ENCODE data around the gene PPARA.

Gene PPARA

DNA sequence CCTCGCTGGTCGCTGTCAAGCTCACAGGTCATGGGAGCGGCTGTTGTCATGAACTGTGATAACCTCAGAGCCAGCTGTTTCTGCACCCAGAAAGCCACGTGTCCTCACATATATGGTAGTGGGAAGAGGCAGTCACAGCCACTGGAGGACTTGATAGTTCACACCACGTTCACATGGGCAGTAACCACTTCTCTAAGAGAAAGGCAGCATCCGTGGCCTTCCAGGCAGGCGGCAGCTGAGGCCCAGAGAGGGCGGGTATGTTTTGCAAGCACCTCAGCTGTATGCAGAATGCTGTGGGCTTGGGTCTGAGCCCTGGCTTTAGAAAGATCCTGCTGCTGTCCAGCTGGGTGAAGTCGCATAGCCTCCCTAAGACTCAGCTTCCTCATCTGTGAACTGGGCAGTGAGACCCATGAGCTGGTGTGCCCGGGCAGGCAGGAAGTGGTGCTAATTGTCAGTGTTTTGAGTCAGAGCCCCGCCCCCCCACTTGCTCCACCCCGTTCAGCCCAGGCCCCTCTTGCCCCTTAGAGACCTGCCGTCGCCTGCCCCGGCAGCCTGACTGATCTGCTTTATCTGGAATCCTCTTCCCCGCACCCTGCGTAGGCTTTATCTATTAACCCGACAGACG lies 130.8 kb downstream of the PPARA start:
- Histone ChIP-seq H3K9me3 (ENCODE audit: control insufficient read depth, low read length) (no peaks in the 10 kb centered on the region), H3K27ac (ENCODE audit: insufficient read depth, low read length, poor library complexity, severe bottlenecking) (no peak overlapping the region), H3K36me3 (ENCODE audit: control insufficient read depth, insufficient read depth, low read length) (peaks cover 15% of the 10 kb centered on the region), H3K4me1 (ENCODE audit: control insufficient read depth, insufficient read depth, low read length, poor library complexity, severe bottlenecking) (no peaks in the 10 kb centered on the region), H3K4me3 (ENCODE audit: insufficient read depth, low read depth, low read length, poor library complexity, severe bottlenecking) (no peak overlapping the region), H3K27me3 (replicated peaks; ENCODE audit: control insufficient read depth, insufficient read depth, low read length, poor library complexity, severe bottlenecking) (no peaks in the 10 kb centered on the region)
- no peak for DNase-seq

DNA sequence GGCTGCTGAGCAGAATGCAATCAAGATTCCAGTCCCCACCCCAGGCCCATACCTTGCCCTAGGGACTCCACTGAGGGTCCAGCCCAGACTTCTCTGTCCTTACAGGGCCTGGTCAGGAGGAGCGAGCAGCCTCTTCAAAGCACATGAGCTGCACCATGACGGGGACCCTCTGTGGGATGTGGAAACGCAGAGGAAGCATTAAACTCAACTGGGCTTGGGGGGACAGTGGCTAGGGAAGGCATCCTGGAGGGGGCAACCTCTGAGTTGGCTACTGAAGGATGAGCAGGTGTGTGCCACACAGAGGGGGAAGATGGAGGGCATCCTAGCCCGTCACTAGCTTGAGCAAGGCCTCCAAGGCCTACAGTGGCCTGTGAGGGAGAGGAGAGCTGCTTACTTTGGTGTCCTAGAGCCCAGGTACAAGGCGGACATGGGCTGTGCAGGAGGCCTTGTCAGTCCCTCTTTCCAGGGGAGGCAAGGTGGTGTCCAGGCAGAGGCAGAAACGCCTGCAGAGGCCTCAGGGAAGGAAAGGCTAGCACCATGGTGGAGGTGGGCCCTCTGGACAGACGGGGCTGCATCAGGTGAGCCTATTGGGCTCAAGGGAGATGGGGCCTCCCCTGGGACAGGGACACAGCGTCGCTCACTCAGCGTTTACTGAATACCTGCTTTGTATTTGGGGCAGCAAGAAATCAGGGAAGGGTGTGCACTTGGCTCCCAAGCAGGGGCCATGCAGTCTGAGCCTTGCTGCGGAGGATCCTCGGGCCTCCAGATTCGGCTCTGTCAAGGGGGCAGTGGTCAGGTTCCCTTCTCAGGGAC lies 131.7 kb downstream of the PPARA start:
- H3K4me1 ChIP-seq (ENCODE audit: control insufficient read depth, insufficient read depth, low read length, poor library complexity, severe bottlenecking) = no peaks in the 10 kb centered on the region
- DNase-seq = no peak
- no peak overlapping the region for H3K27ac ChIP-seq (ENCODE audit: insufficient read depth, low read length, poor library complexity, severe bottlenecking)
- no peak overlapping the region for H3K4me3 ChIP-seq (ENCODE audit: insufficient read depth, low read depth, low read length, poor library complexity, severe bottlenecking)
- H3K9me3 ChIP-seq (ENCODE audit: control insufficient read depth, low read length) = no peaks in the 10 kb centered on the region
- H3K27me3 ChIP-seq (replicated peaks; ENCODE audit: control insufficient read depth, insufficient read depth, low read length, poor library complexity, severe bottlenecking) = no peaks in the 10 kb centered on the region
- H3K36me3 ChIP-seq (ENCODE audit: control insufficient read depth, insufficient read depth, low read length) = peaks cover 15% of the 10 kb centered on the region

DNA sequence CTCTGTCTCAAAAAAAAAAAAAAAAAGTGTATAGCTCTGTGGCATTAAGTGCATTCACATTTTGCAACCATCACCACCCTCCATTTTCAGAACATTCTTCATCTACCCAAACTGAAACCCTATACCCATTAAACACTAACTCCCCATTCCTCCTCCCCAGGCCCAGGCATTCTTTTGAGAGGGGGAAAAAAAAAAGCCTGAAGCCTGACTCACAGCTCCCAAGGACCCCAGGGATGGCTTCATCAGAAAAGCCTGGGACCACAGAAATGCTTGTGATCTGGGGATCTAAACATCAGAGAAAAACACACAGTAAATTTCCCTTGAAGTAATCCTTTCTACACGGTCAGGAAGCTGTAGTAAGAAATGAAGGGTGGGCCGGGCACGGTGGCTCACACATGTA lies 135.7 kb downstream of the PPARA start:
- Histone ChIP-seq H3K27me3 (replicated peaks; ENCODE audit: control insufficient read depth, insufficient read depth, low read length, poor library complexity, severe bottlenecking) (no peaks in the 10 kb centered on the region), H3K36me3 (ENCODE audit: control insufficient read depth, insufficient read depth, low read length) (peaks cover 10% of the 10 kb centered on the region), H3K4me1 (ENCODE audit: control insufficient read depth, insufficient read depth, low read length, poor library complexity, severe bottlenecking) (peaks cover 12% of the 10 kb centered on the region), H3K27ac (ENCODE audit: insufficient read depth, low read length, poor library complexity, severe bottlenecking) (no peak overlapping the region), H3K9me3 (ENCODE audit: control insufficient read depth, low read length) (no peaks in the 10 kb centered on the region), H3K4me3 (ENCODE audit: insufficient read depth, low read depth, low read length, poor library complexity, severe bottlenecking) (no peak overlapping the region)
- DNase-seq = no peak

DNA sequence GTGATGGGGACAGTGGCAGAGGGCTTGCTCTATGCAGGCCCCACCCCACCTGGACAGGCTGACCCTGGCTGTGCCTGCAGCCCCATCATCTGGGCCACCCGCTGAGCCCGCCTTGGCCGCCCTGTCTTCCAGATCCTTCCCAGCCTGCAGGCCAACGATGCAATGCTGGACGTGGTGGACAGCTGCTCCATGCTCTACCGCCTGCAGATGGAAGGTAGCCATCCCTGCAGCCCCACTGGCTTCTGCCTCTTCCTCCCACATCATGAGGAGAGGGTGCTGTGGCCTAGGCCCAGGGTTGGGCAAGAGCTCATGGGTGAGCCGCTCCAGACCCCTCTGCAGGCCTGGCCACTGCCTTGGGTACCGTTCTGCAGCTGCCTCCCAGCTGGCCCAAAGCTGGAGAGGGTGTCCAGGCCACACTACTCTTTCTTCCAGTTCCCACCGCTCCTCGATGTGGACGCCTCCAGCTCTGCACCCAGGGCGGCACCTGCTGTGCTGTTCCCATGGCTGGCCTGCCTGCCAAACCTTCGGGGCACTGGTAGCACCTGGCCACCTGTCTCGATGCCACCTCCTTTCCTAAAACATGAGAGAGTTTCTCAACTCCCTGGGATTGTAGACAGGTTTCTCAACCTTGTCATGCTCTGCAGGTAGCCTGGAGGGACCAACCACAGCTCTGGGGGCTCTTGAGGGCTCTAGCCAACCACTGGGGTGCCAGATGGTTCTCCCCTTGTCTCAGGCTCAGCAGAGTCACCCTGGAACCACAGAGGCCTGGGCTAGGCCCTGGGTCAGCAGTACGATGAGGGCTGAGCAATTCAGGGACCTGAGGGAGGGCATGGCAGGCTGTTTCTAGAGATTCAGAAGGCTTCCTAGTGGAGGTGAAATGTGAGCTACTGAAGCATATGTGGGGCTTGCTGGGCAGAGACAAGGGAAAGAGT lies 136.9 kb downstream of the PPARA start:
- Histone ChIP-seq H3K9me3 (ENCODE audit: control insufficient read depth, low read length) (no peaks in the 10 kb centered on the region), H3K27me3 (replicated peaks; ENCODE audit: control insufficient read depth, insufficient read depth, low read length, poor library complexity, severe bottlenecking) (no peaks in the 10 kb centered on the region), H3K4me1 (ENCODE audit: control insufficient read depth, insufficient read depth, low read length, poor library complexity, severe bottlenecking) (peaks cover 12% of the 10 kb centered on the region), H3K36me3 (ENCODE audit: control insufficient read depth, insufficient read depth, low read length) (peaks cover 10% of the 10 kb centered on the region), H3K4me3 (ENCODE audit: insufficient read depth, low read depth, low read length, poor library complexity, severe bottlenecking) (no peak overlapping the region), H3K27ac (ENCODE audit: insufficient read depth, low read length, poor library complexity, severe bottlenecking) (no peak overlapping the region)
- no peak for DNase-seq

DNA sequence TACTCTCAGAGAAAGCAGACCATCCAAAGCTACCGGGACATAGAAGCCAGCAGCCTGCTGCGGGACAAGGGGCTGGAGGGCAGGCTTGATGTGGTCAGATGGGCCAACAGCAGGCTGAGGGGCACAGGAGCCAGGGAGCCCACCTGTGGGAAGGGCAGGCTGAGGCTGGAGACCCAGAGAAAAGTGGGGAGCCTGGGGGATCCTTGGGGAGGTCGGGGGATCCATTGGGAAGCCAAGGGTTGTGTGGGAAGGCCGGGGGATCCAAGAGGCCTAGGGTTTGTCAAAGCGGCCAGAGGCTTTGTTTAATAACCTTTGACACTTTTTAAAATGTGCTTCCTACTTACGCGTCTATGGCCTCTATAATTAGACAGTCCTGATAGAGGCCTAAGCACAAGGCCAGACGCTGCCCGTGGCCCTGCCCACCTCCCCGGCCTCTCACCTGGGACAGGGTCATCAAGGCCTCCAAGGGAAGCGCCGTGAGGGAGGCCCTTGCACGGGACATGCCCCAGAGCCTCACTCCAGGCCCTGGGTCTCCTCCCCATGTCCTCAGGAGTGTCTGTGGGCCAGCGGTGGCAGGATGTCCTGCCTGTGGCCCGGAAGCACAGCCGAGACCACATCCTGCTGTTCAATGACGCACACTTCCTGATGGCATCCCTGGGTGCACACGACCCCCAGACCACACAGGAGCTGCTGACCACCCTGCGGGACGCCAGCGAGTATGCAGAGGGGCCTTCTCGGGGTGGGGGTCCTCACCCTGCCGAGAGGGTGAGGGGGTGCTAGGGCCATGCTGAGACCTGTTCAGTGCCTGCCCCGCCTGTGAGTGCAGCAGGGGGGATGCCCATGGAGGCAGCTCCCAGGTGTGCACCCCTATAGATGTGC lies 137.8 kb downstream of the PPARA start:
- H3K4me3 ChIP-seq (ENCODE audit: insufficient read depth, low read depth, low read length, poor library complexity, severe bottlenecking) = no peak overlapping the region
- H3K9me3 ChIP-seq (ENCODE audit: control insufficient read depth, low read length) = no peaks in the 10 kb centered on the region
- no peak for DNase-seq
- no peaks in the 10 kb centered on the region for H3K27me3 ChIP-seq (replicated peaks; ENCODE audit: control insufficient read depth, insufficient read depth, low read length, poor library complexity, severe bottlenecking)
- H3K27ac ChIP-seq (ENCODE audit: insufficient read depth, low read length, poor library complexity, severe bottlenecking) = no peak overlapping the region
- peaks cover 12% of the 10 kb centered on the region for H3K4me1 ChIP-seq (ENCODE audit: control insufficient read depth, insufficient read depth, low read length, poor library complexity, severe bottlenecking)
- H3K36me3 ChIP-seq (ENCODE audit: control insufficient read depth, insufficient read depth, low read length) = peaks cover 10% of the 10 kb centered on the region

DNA sequence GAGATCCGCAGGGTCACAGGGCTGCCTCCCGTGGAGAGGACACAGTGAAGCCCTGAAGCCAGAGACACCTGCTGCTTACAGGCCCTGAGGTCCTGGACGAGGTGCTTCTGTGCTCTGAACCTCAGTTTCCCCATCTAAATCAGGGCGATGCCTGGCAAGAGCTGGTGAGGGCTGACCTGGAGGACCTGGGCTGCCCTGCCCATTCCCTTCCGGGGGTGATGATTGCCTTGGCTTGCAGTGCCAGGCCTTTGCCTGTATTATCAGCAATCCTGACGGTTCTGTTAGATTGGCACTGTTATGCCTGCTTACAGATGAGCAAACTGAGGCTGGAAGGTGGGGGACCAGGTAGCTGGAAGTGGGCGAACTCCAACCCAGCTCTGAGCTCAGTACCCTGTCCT lies 138.5 kb downstream of the PPARA start:
- no peaks in the 10 kb centered on the region for H3K27me3 ChIP-seq (replicated peaks; ENCODE audit: control insufficient read depth, insufficient read depth, low read length, poor library complexity, severe bottlenecking)
- peaks cover 7% of the 10 kb centered on the region for H3K36me3 ChIP-seq (ENCODE audit: control insufficient read depth, insufficient read depth, low read length)
- H3K9me3 ChIP-seq (ENCODE audit: control insufficient read depth, low read length) = no peaks in the 10 kb centered on the region
- H3K4me1 ChIP-seq (ENCODE audit: control insufficient read depth, insufficient read depth, low read length, poor library complexity, severe bottlenecking) = peaks cover 12% of the 10 kb centered on the region
- DNase-seq = no peak
- no peak overlapping the region for H3K27ac ChIP-seq (ENCODE audit: insufficient read depth, low read length, poor library complexity, severe bottlenecking)
- no peak overlapping the region for H3K4me3 ChIP-seq (ENCODE audit: insufficient read depth, low read depth, low read length, poor library complexity, severe bottlenecking)

DNA sequence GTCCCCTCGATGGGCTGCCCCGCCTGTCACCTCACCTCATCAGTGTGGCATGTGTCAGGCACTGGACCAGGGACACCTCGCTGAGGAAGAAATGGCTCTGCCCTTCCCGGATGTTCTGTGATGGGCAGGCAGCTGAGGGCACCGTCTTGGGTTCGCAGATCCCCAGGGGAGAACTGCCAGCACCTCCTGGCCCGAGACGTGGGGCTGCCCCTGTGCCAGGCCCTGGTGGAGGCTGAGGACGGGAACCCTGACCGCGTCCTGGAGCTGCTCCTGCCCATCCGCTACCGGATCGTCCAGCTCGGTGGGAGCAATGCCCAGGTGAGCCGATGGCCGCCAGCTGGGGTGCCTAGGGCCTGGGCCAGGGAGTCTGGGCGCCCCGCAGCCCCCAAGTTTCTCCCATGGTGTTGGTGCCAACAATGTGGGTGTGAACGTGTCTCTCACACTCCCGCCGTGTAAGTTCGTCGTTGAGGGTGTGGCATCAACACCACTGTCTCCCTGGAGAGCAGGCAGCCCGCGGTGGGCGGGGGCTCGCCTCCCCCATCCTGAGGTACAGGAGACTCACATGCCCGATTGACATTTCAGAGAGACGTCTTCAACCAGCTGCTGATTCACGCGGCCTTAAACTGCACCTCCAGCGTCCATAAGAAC lies 139.0 kb downstream of the PPARA start:
- Histone ChIP-seq H3K27me3 (replicated peaks; ENCODE audit: control insufficient read depth, insufficient read depth, low read length, poor library complexity, severe bottlenecking) (no peaks in the 10 kb centered on the region), H3K27ac (ENCODE audit: insufficient read depth, low read length, poor library complexity, severe bottlenecking) (no peak overlapping the region), H3K36me3 (ENCODE audit: control insufficient read depth, insufficient read depth, low read length) (peaks cover 2% of the 10 kb centered on the region), H3K9me3 (ENCODE audit: control insufficient read depth, low read length) (no peaks in the 10 kb centered on the region), H3K4me1 (ENCODE audit: control insufficient read depth, insufficient read depth, low read length, poor library complexity, severe bottlenecking) (peaks cover 12% of the 10 kb centered on the region), H3K4me3 (ENCODE audit: insufficient read depth, low read depth, low read length, poor library complexity, severe bottlenecking) (no peak overlapping the region)
- no peak for DNase-seq

DNA sequence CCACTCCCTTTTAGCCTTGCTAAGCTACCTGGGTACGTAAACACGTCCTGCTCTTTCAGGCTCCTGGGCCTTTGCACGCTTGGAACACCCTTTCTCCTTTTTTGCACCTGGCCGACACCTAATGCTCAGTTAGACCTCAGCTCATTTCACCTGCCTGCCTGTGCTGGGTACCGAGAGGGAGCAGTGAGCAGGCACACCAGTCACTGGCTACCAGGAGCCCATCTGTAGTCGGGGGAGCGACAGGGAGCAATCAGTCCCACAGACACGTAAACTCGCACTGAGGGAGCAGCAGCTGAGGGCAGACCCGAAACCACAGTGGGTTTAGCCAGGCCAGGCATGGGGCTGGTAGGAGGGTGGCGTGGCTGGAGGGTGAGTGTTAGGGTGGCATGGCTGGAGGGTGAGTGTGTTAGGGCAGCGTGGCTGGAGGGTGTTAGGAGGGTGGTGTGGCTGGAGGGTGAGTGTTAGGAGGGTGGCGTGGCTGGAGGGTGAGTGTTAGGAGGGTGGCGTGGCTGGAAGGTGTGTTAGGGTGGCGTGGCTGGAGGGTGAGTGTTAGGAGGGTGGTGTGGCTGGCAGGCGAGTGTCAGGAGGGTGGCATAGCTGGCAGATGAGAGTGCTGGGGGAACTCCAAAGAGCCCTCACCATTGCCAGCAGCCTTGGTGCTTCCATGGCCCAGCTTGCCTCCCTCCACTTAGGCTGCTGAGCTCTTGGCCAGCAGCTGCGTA lies 140.0 kb downstream of the PPARA start:
- no peak overlapping the region for H3K4me3 ChIP-seq (ENCODE audit: insufficient read depth, low read depth, low read length, poor library complexity, severe bottlenecking)

More for the DNA sequence above, 140.0 kb downstream of the PPARA start:
- Histone ChIP-seq H3K36me3 (ENCODE audit: control insufficient read depth, insufficient read depth, low read length) (no peaks in the 10 kb centered on the region), H3K9me3 (ENCODE audit: control insufficient read depth, low read length) (no peaks in the 10 kb centered on the region), H3K27me3 (replicated peaks; ENCODE audit: control insufficient read depth, insufficient read depth, low read length, poor library complexity, severe bottlenecking) (no peaks in the 10 kb centered on the region), H3K27ac (ENCODE audit: insufficient read depth, low read length, poor library complexity, severe bottlenecking) (no peak overlapping the region), H3K4me1 (ENCODE audit: control insufficient read depth, insufficient read depth, low read length, poor library complexity, severe bottlenecking) (peaks cover 12% of the 10 kb centered on the region)
- DNase-seq = no peak
